Measurements from ENCODE around the gene NALCN. TPM values are rescaled to one million over a fixed set of nuclear protein-coding genes. Genes with fewer than 3 reads are reported as not detected.

The NALCN gene
- total RNA-seq, 1 donor from 2014 or later = not detected

DNA sequence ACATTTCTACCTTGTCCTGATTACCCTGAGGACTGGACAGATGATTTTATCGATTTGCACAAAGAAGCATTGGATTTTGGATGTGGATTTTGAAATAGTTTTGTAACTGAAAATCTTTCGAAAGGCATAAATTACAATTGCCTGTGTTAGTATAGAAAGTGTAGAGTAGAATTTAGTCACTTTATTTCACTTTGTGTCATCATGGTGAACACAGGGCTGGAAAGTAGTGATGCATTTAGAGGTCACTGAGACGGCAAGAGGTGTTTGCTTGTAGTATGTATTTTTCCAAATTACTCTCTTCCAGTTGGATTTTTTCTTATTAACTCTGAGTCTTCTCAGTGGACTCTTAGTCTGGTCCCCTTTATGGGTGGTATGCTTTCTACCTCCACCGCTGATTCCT lies 326.0 kb downstream of the NALCN start:
- H3K27me3 Mint-ChIP-seq (ENCODE audit: unreplicated experiment) = no peaks in the 10 kb centered on the region
- H3K4me1 Mint-ChIP-seq (ENCODE audit: unreplicated experiment) = no peaks in the 10 kb centered on the region
- DNase-seq (ENCODE audit: low spot score) = no peak
- no peak overlapping the region for H3K4me3 Mint-ChIP-seq (ENCODE audit: unreplicated experiment)
- no peaks in the 10 kb centered on the region for H3K9me3 Mint-ChIP-seq (ENCODE audit: unreplicated experiment)
- TF ChIP-seq, protein P1, sequence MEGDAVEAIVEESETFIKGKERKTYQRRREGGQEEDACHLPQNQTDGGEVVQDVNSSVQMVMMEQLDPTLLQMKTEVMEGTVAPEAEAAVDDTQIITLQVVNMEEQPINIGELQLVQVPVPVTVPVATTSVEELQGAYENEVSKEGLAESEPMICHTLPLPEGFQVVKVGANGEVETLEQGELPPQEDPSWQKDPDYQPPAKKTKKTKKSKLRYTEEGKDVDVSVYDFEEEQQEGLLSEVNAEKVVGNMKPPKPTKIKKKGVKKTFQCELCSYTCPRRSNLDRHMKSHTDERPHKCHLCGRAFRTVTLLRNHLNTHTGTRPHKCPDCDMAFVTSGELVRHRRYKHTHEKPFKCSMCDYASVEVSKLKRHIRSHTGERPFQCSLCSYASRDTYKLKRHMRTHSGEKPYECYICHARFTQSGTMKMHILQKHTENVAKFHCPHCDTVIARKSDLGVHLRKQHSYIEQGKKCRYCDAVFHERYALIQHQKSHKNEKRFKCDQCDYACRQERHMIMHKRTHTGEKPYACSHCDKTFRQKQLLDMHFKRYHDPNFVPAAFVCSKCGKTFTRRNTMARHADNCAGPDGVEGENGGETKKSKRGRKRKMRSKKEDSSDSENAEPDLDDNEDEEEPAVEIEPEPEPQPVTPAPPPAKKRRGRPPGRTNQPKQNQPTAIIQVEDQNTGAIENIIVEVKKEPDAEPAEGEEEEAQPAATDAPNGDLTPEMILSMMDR (IDR thresholded peaks at IDR 0.05; ENCODE audit: unreplicated experiment) = no peak
- H3K36me3 Mint-ChIP-seq (ENCODE audit: low read depth, unreplicated experiment) = no peaks in the 10 kb centered on the region
- no peak overlapping the region for H3K27ac Mint-ChIP-seq (ENCODE audit: unreplicated experiment)

DNA sequence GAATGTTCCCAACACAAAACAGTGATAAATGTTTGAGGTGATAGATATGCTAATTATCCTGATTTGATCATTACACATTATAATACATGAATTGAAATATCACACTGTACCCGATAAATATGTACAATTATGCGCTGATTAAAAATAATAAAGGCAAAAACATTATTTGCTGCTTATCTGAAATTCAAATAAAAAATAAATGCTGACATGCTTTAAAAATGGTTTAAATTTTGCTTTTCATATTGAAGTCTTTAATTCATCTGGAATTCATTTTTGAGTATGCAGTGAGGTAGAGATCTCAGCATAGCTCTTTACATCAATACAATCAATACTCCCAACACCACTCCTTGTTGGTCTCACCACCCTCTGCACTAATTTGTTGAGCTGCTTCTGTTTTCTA lies 330.8 kb downstream of the NALCN start:
- Mint-ChIP-seq H3K9me3 (ENCODE audit: unreplicated experiment) (no peaks in the 10 kb centered on the region), H3K4me1 (ENCODE audit: unreplicated experiment) (no peaks in the 10 kb centered on the region), H3K27ac (ENCODE audit: unreplicated experiment) (no peak overlapping the region), H3K4me3 (ENCODE audit: unreplicated experiment) (no peak overlapping the region), H3K36me3 (ENCODE audit: low read depth, unreplicated experiment) (no peaks in the 10 kb centered on the region), H3K27me3 (ENCODE audit: unreplicated experiment) (no peaks in the 10 kb centered on the region)
- no peak for DNase-seq (ENCODE audit: low spot score)
- TF ChIP-seq, protein P1 (IDR thresholded peaks at IDR 0.05; ENCODE audit: unreplicated experiment) = no peak

- H3K36me3 Mint-ChIP-seq (ENCODE audit: low read depth, unreplicated experiment) = peaks cover under 1% of the 10 kb centered on the region
- H3K4me3 Mint-ChIP-seq (ENCODE audit: unreplicated experiment) = no peak overlapping the region
- TF ChIP-seq, protein P1 (IDR thresholded peaks at IDR 0.05; ENCODE audit: unreplicated experiment) = no peak
- H3K27me3 Mint-ChIP-seq (ENCODE audit: unreplicated experiment) = no peaks in the 10 kb centered on the region
- no peaks in the 10 kb centered on the region for H3K9me3 Mint-ChIP-seq (ENCODE audit: unreplicated experiment)
- H3K4me1 Mint-ChIP-seq (ENCODE audit: unreplicated experiment) = no peaks in the 10 kb centered on the region
- DNase-seq (ENCODE audit: low spot score) = no peak
- no peak overlapping the region for H3K27ac Mint-ChIP-seq (ENCODE audit: unreplicated experiment)
These were observed 333.9 kb downstream of the NALCN start for GRCh38 chr13:101082441-101082840.

GRCh38 chr13:101080616-101081015 lies 335.7 kb downstream of the NALCN start:
- H3K4me1 Mint-ChIP-seq (ENCODE audit: unreplicated experiment) = no peaks in the 10 kb centered on the region
- no peak overlapping the region for H3K4me3 Mint-ChIP-seq (ENCODE audit: unreplicated experiment)
- no peaks in the 10 kb centered on the region for H3K27me3 Mint-ChIP-seq (ENCODE audit: unreplicated experiment)
- peaks cover 3% of the 10 kb centered on the region for H3K36me3 Mint-ChIP-seq (ENCODE audit: low read depth, unreplicated experiment)
- TF ChIP-seq, protein P1 (IDR thresholded peaks at IDR 0.05; ENCODE audit: unreplicated experiment) = no peak
- no peak overlapping the region for H3K27ac Mint-ChIP-seq (ENCODE audit: unreplicated experiment)
- DNase-seq (ENCODE audit: low spot score) = no peak
- H3K9me3 Mint-ChIP-seq (ENCODE audit: unreplicated experiment) = no peaks in the 10 kb centered on the region

- Mint-ChIP-seq H3K9me3 (ENCODE audit: unreplicated experiment) (no peaks in the 10 kb centered on the region), H3K27me3 (ENCODE audit: unreplicated experiment) (no peaks in the 10 kb centered on the region)
These were observed 351.0 kb downstream of the NALCN start for GRCh38 chr13:101065329-101065728.

More at GRCh38 chr13:101065329-101065728, 351.0 kb downstream of the NALCN start:
- DNase-seq (ENCODE audit: low spot score) = no peak
- Mint-ChIP-seq H3K4me1 (ENCODE audit: unreplicated experiment) (no peaks in the 10 kb centered on the region), H3K27ac (ENCODE audit: unreplicated experiment) (no peak overlapping the region), H3K36me3 (ENCODE audit: low read depth, unreplicated experiment) (no peaks in the 10 kb centered on the region), H3K4me3 (ENCODE audit: unreplicated experiment) (no peak overlapping the region)
- TF ChIP-seq, protein P1 (IDR thresholded peaks at IDR 0.05; ENCODE audit: unreplicated experiment) = no peak

Data from endothelial cell (in vitro differentiated cells).